ENCODE data around the gene USP17L26.
"Not testable (repeated sequence)": the region's sequence is repeated elsewhere in the genome, so short reads cannot be mapped to it uniquely, and the experiment has no call there.

DNA sequence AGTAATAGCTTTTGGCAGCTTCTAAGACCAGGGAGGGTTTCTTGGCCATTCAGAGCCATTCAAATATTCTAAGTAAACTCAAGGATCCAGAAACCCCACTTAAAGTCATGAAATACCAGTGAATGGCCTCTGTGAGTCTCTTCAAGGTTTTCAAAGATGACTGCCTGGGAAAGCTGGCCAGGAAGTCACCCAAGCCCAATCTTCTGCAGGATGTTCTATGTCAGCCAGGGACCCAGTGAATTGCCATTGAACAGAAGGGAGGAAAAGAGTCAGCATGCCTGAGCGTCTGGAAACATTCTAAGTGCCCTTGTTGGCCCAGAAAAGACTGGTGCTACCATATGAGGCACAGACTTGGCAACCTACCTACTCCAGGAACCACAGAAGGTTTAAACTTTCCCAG lies 45.4 kb downstream of the USP17L26 start:
- not testable (repeated sequence) for TF ChIP-seq CTCF (IDR thresholded peaks at IDR 0.05; ENCODE audit: poor library complexity); EZH2phosphoT487 (IDR thresholded peaks at IDR 0.05; ENCODE audit: low read depth, severe bottlenecking, unreplicated experiment)

Measured in hepatocyte (in vitro differentiated cells).